ENCODE results near the gene ANGPTL2. TPM values are rescaled to one million over a fixed set of nuclear protein-coding genes. Genes with fewer than 3 reads are reported as not detected.
A peak's percentile ranks its signal among the peaks of the same experiment; 100 is the strongest.

ANGPTL2 gene
- total RNA-seq, 4 donors from 2014 or later = 29.5 to 57.0 (median 41.3) TPM

GRCh38 chr9:127066851-127067136, 55.6 kb downstream of the ANGPTL2 start:
- peaks cover 0 to 9% (median 2%) of the 10 kb centered on the region in 4 donors for H3K36me3 ChIP-seq
- 83% methylated on average over 2 of the region's 2 CpGs for WGBS
- intact Hi-C loops (cut with DNase I) = no loop called here

GRCh38 chr9:127066060-127066850, 56.2 kb downstream of the ANGPTL2 start:
- H3K36me3 ChIP-seq = peaks cover 0 to 9% (median 2%) of the 10 kb centered on the region in 4 donors
- WGBS = 98% methylated on average over 8 of the region's 9 CpGs
- intact Hi-C loops (cut with DNase I) = no loop called here

More at GRCh38 chr9:127066851-127067136, 55.6 kb downstream of the ANGPTL2 start:
- no peak for DNase-seq (ENCODE audit: extremely low spot score)
- no peaks in the 10 kb centered on the region for H3K9me3 ChIP-seq
- H3K27ac ChIP-seq (replicated peaks in 1 of 4) = no peak overlapping the region
- H3K27me3 ChIP-seq = no peaks in the 10 kb centered on the region
- TF ChIP-seq EP300 (IDR thresholded peaks at IDR 0.05) (no peak), POLR2AphosphoS5 (IDR thresholded peaks at IDR 0.05) (no peak), CTCF (IDR thresholded peaks at IDR 0.05) (no peak), POLR2A (IDR thresholded peaks at IDR 0.05; ENCODE audit: low read depth) (no peak)
- no peaks in the 10 kb centered on the region for H3K4me1 ChIP-seq
- no peak overlapping the region for H3K4me3 ChIP-seq

GRCh38 chr9:127065592-127065991, 56.8 kb downstream of the ANGPTL2 start:
- Histone ChIP-seq H3K36me3 (peaks cover 0 to 9% (median 2%) of the 10 kb centered on the region in 4 donors), H3K9me3 (no peaks in the 10 kb centered on the region), H3K27ac (replicated peaks in 1 of 4) (no peak overlapping the region), H3K4me1 (no peaks in the 10 kb centered on the region), H3K4me3 (no peak overlapping the region), H3K27me3 (no peaks in the 10 kb centered on the region)
- intact Hi-C loops (cut with DNase I) = no loop called here
- no peak for TF ChIP-seq POLR2A (IDR thresholded peaks at IDR 0.05; ENCODE audit: low read depth)
- no peak for TF ChIP-seq POLR2AphosphoS5 (IDR thresholded peaks at IDR 0.05)
- no peak for TF ChIP-seq CTCF (IDR thresholded peaks at IDR 0.05)
- no peak for TF ChIP-seq EP300 (IDR thresholded peaks at IDR 0.05)
- DNase-seq (ENCODE audit: extremely low spot score) = no peak
- 67% methylated on average over 1 of the region's 1 CpG for whole genome bisulfite sequencing

More at GRCh38 chr9:127066060-127066850, 56.2 kb downstream of the ANGPTL2 start:
- Histone ChIP-seq H3K27ac (replicated peaks in 1 of 4) (no peak overlapping the region), H3K4me3 (no peak overlapping the region), H3K27me3 (no peaks in the 10 kb centered on the region), H3K9me3 (no peaks in the 10 kb centered on the region), H3K4me1 (no peaks in the 10 kb centered on the region)
- TF ChIP-seq EP300 (IDR thresholded peaks at IDR 0.05) (no peak), POLR2A (IDR thresholded peaks at IDR 0.05; ENCODE audit: low read depth) (no peak), POLR2AphosphoS5 (IDR thresholded peaks at IDR 0.05) (no peak), CTCF (IDR thresholded peaks at IDR 0.05) (no peak)
- peak; percentile 72 for DNase-seq (ENCODE audit: extremely low spot score)

- 84% methylated on average over 2 of the region's 2 CpGs for WGBS
- Histone ChIP-seq H3K27me3 (no peaks in the 10 kb centered on the region), H3K4me1 (peaks cover 7 to 9% (median 9%) of the 10 kb centered on the region in 4 donors), H3K36me3 (peaks cover 0 to 3% (median 0%) of the 10 kb centered on the region in 4 donors), H3K9me3 (no peaks in the 10 kb centered on the region), H3K27ac (replicated peaks in 1 of 4) (no peak overlapping the region), H3K4me3 (no peak overlapping the region)
- TF ChIP-seq EP300 (IDR thresholded peaks at IDR 0.05) (no peak), POLR2A (IDR thresholded peaks at IDR 0.05; ENCODE audit: low read depth) (no peak), CTCF (IDR thresholded peaks at IDR 0.05) (no peak), POLR2AphosphoS5 (IDR thresholded peaks at IDR 0.05) (no peak)
- intact Hi-C loops (cut with DNase I) = no loop called here
- peak; percentile 34 for DNase-seq (ENCODE audit: extremely low spot score)
These were observed 58.1 kb downstream of the ANGPTL2 start for GRCh38 chr9:127064335-127064734.

Data from esophagus muscularis mucosa (tissue), 4 donors.